Neural crest cell (in vitro differentiated cells): ENCODE data around the gene SLC25A36. TPM values are rescaled to one million over a fixed set of nuclear protein-coding genes. Genes with fewer than 3 reads are reported as not detected.

ENCODE experiments used
- DNase-seq: peaks from one replicate; pipeline ENCODE4 v3.0.0; 2021; ENCODE audit warnings: low read depth, mixed read lengths, low spot score
- H3K27ac Mint-ChIP-seq: one replicate; pipeline ENCODE4 v1.8.0; 2021; ENCODE audit warnings: mild to moderate bottlenecking, mixed read lengths; ENCODE audit not compliant: unreplicated experiment
- H3K27me3 Mint-ChIP-seq: 2 replicates; pipeline ENCODE4 v1.8.0; 2021; ENCODE audit warnings: low read depth, mild to moderate bottlenecking, mixed read lengths
- H3K36me3 Mint-ChIP-seq: 2 replicates; pipeline ENCODE4 v1.8.0; 2021; ENCODE audit warnings: low read depth, mild to moderate bottlenecking, mixed read lengths
- H3K4me1 Mint-ChIP-seq: 2 replicates; pipeline ENCODE4 v1.8.0; 2021; ENCODE audit warnings: mixed read lengths
- H3K4me3 Mint-ChIP-seq: one replicate; pipeline ENCODE4 v1.8.0; 2021; ENCODE audit warnings: mild to moderate bottlenecking, mixed read lengths
- H3K9me3 Mint-ChIP-seq: 2 replicates; pipeline ENCODE4 v1.8.0; 2021; ENCODE audit warnings: mixed read lengths
- CTCF ChIP-seq: fragments of 200-600 bp; sonication (generic); conservative IDR thresholded peaks from 2 replicates; pipeline ENCODE4 v1.5.0; 2021; ENCODE audit warnings: antibody characterized with exemption, mild to moderate bottlenecking
- total RNA-seq: library from RNA; stranded (reverse); gene quantifications from 2 replicates; pipeline ENCODE4 v1.2.1, GENCODE V29; 2021

The SLC25A36 gene
- total RNA-seq, 1 donor from 2014 or later: 71.2 TPM

- TF ChIP-seq CTCF: no peak
- H3K27me3 Mint-ChIP-seq: peaks cover 1% of the 10 kb centered on the region
- H3K36me3 Mint-ChIP-seq: no peaks in the 10 kb centered on the region
- peaks cover 2% of the 10 kb centered on the region for H3K9me3 Mint-ChIP-seq
- H3K4me1 Mint-ChIP-seq: no peaks in the 10 kb centered on the region
- H3K4me3 Mint-ChIP-seq: no peak overlapping the region
- DNase-seq: no peak
- no peak overlapping the region for H3K27ac Mint-ChIP-seq
These were observed 79.6 kb downstream of the SLC25A36 start for GRCh38 chr3:141021261-141021660.

Other genes starting within 250 kb of the SLC25A36 start
- 33.2 and 35.1 TPM in 2 replicates for gene SPSB4, start 109.5 kb downstream of the SLC25A36 start, total RNA-seq